HEK293 (cell line): ENCODE results near the gene PHAX.
"Not testable (repeated sequence)": the region's sequence is repeated elsewhere in the genome, so short reads cannot be mapped to it uniquely, and the experiment has no call there.

Source experiments
- CTCF ChIA-PET: fragments of 350-600 bp; formaldehyde crosslinking; extraction: SDS; loops from one replicate; lab custom pipeline; 2021; ENCODE audit warnings: antibody characterized with exemption; lab: Yijun Ruan, JAX
- POLR2A ChIA-PET: fragments of 300-600 bp; formaldehyde crosslinking; extraction: SDS; loops from one replicate; lab custom pipeline; 2020; ENCODE audit warnings: antibody characterized with exemption, inconsistent platforms; lab: Yijun Ruan, JAX
- H3K27ac ChIP-seq: fragments of 200-500 bp; sonication (Bioruptor generic); 2 replicates; pipeline ENCODE4 v1.5.1; 2014; ENCODE audit warnings: low read depth, low read length, control low read depth, inconsistent platforms; ENCODE audit errors: extremely low read depth
- H3K36me3 ChIP-seq, 2 experiments: fragments of 200-500 bp in 1 of 2; sonication (Bioruptor generic) in 1 of 2; 1 replicate in 1 of 2; 2 replicates in 1 of 2; pipeline ENCODE4 v1.5.1; 2014 to 2017; ENCODE audit warnings: inconsistent platforms in 2 of 2, low read length in 2 of 2; ENCODE audit not compliant: control insufficient read depth in 2 of 2, insufficient read depth in 1 of 2
- H3K4me1 ChIP-seq: fragments of 200-500 bp; sonication (Bioruptor generic); 2 replicates; pipeline ENCODE4 v1.5.1; 2014; ENCODE audit warnings: mild to moderate bottlenecking, low read length, inconsistent platforms; ENCODE audit not compliant: control insufficient read depth, insufficient read depth
- H3K4me3 ChIP-seq: 2 replicates; pipeline ENCODE4 v1.5.1; 2011; ENCODE audit warnings: low read depth, mild to moderate bottlenecking, control low read depth, low read length, moderate library complexity
- H3K9me3 ChIP-seq: fragments of 200-500 bp; sonication (Bioruptor generic); 2 replicates; pipeline ENCODE4 v1.5.1; 2014; ENCODE audit warnings: low read depth, low read length, inconsistent platforms; ENCODE audit not compliant: control insufficient read depth, insufficient read depth
- GFI1B ChIP-seq: fragments of 450-650 bp; formaldehyde crosslinking; IDR thresholded peaks from 2 replicates; pipeline ENCODE4 v1.5.1; 2016; ENCODE audit warnings: missing biosample characterization, missing genetic modification characterization
- KLF1 ChIP-seq: fragments of 450-650 bp; formaldehyde crosslinking; IDR thresholded peaks from 2 replicates; pipeline ENCODE4 v1.5.1; 2016; ENCODE audit warnings: missing biosample characterization, missing genetic modification characterization
- KLF16 ChIP-seq: fragments of 450-650 bp; formaldehyde crosslinking; IDR thresholded peaks from 2 replicates; pipeline ENCODE4 v1.5.1; 2017; ENCODE audit warnings: missing biosample characterization, missing genetic modification characterization
- KLF7 ChIP-seq: fragments of 450-650 bp; formaldehyde crosslinking; IDR thresholded peaks from 2 replicates; pipeline ENCODE4 v1.5.1; 2016; ENCODE audit warnings: missing biosample characterization, missing genetic modification characterization, borderline replicate concordance
- MEIS1 ChIP-seq: sonication (generic); formaldehyde crosslinking; IDR thresholded peaks from 2 replicates; pipeline ENCODE4 v1.8.1; 2022; ENCODE audit warnings: missing genetic modification reagents, mild to moderate bottlenecking, borderline replicate concordance
- ZBTB17 ChIP-seq: fragments of 450-650 bp; formaldehyde crosslinking; IDR thresholded peaks from 2 replicates; pipeline ENCODE4 v1.5.1; 2016; ENCODE audit warnings: missing biosample characterization, missing genetic modification characterization
- ZBTB21 ChIP-seq: fragments of 450-650 bp; formaldehyde crosslinking; IDR thresholded peaks from 2 replicates; pipeline ENCODE4 v1.5.1; 2017; ENCODE audit warnings: missing biosample characterization, missing genetic modification characterization
- ZBTB44 ChIP-seq: fragments of 450-650 bp; IDR thresholded peaks from 2 replicates; pipeline ENCODE4 v1.5.1; 2018; ENCODE audit warnings: missing biosample characterization, mild to moderate bottlenecking, missing genetic modification characterization
- ZBTB8A ChIP-seq: fragments of 450-650 bp; formaldehyde crosslinking; IDR thresholded peaks from 2 replicates; pipeline ENCODE4 v1.5.1; 2016; ENCODE audit warnings: missing biosample characterization, missing genetic modification characterization
- ZFP37 ChIP-seq: fragments of 450-650 bp; formaldehyde crosslinking; IDR thresholded peaks from 2 replicates; pipeline ENCODE4 v1.5.1; 2016; ENCODE audit warnings: missing biosample characterization, missing genetic modification characterization
- ZFP41 ChIP-seq: fragments of 450-650 bp; formaldehyde crosslinking; IDR thresholded peaks from 2 replicates; pipeline ENCODE4 v1.5.1; 2016; ENCODE audit warnings: missing biosample characterization, missing genetic modification characterization, borderline replicate concordance
- ZNF121 ChIP-seq: fragments of 450-650 bp; formaldehyde crosslinking; IDR thresholded peaks from 2 replicates; pipeline ENCODE4 v1.5.1; 2016; ENCODE audit warnings: missing biosample characterization, missing genetic modification characterization
- ZNF146 ChIP-seq: fragments of 450-650 bp; formaldehyde crosslinking; IDR thresholded peaks from 2 replicates; pipeline ENCODE4 v1.5.1; 2016; ENCODE audit warnings: missing biosample characterization, missing genetic modification characterization
- ZNF18 ChIP-seq: fragments of 450-650 bp; formaldehyde crosslinking; IDR thresholded peaks from 2 replicates; pipeline ENCODE4 v1.5.1; 2016; ENCODE audit warnings: missing biosample characterization, missing genetic modification characterization
- ZNF423 ChIP-seq: fragments of 450-650 bp; formaldehyde crosslinking; IDR thresholded peaks from 2 replicates; pipeline ENCODE4 v1.5.1; 2016; ENCODE audit warnings: missing biosample characterization, missing genetic modification characterization
- ZNF449 ChIP-seq: fragments of 450-650 bp; formaldehyde crosslinking; IDR thresholded peaks from 2 replicates; pipeline ENCODE4 v1.5.1; 2017; ENCODE audit warnings: missing biosample characterization, mild to moderate bottlenecking, missing genetic modification characterization, moderate library complexity
- ZNF585B ChIP-seq: fragments of 450-650 bp; formaldehyde crosslinking; IDR thresholded peaks from 2 replicates; pipeline ENCODE4 v1.5.1; 2016; ENCODE audit warnings: missing biosample characterization, missing genetic modification characterization
- ZNF596 ChIP-seq: fragments of 450-650 bp; IDR thresholded peaks from 2 replicates; pipeline ENCODE4 v1.5.0; 2018; ENCODE audit warnings: missing biosample characterization, mild to moderate bottlenecking, missing genetic modification characterization, moderate library complexity
- ZNF692 ChIP-seq: fragments of 450-650 bp; formaldehyde crosslinking; IDR thresholded peaks from 2 replicates; pipeline ENCODE4 v1.5.1; 2016; ENCODE audit warnings: missing biosample characterization, missing genetic modification characterization

PHAX gene

GRCh38 chr5:126615286-126615685 is 14.5 kb downstream of the PHAX start:
- Histone ChIP-seq H3K36me3 (peaks cover 66 to 74% of the 10 kb centered on the region in 2 experiments), H3K9me3 (no peaks in the 10 kb centered on the region), H3K4me1 (no peaks in the 10 kb centered on the region), H3K27ac (no peak overlapping the region), H3K4me3 (no peak overlapping the region)
- ChIA-PET CTCF (no interaction called here), POLR2A (no interaction called here)
- TF ChIP-seq ZBTB44 (no peak), ZNF146 (tag by site-specific recombination) (no peak), KLF1 (tag by site-specific recombination) (no peak), ZBTB21 (no peak), GFI1B (tag by site-specific recombination) (no peak), KLF7 (tag by site-specific recombination) (no peak), ZNF423 (tag by site-specific recombination) (no peak), ZNF596 (tag by site-specific recombination) (no peak)

GRCh38 chr5:126617603-126618002 is 16.9 kb downstream of the PHAX start:
- H3K4me1 ChIP-seq, H3K9me3 ChIP-seq, POLR2A ChIA-PET, H3K4me3 ChIP-seq, H3K27ac ChIP-seq: not testable (repeated sequence)
- peak; percentile 60; the same call in 1 of the 2 replicates for TF ChIP-seq ZNF121 (tag by site-specific recombination)
- CTCF ChIA-PET, result interaction anchor here (0.7 to 1.4 kb wide), 2 partner anchors 17 to 737 kb away, joined by 3 to 5 read pairs; partner anchors contain the start of gene PHAX
- H3K36me3 ChIP-seq, result peaks cover 61 to 63% of the 10 kb centered on the region in 2 experiments

- Histone ChIP-seq H3K4me1 (no peaks in the 10 kb centered on the region), H3K9me3 (no peaks in the 10 kb centered on the region), H3K27ac (no peak overlapping the region), H3K4me3 (no peak overlapping the region), H3K36me3 (peaks cover 60 to 67% of the 10 kb centered on the region in 2 experiments)
- no peak for TF ChIP-seq ZNF121 (tag by site-specific recombination)
- TF ChIP-seq ZBTB8A (tag by site-specific recombination), result no peak
- TF ChIP-seq ZNF449 (tag by site-specific recombination), result no peak
- no peak for TF ChIP-seq ZFP41 (tag by site-specific recombination)
- TF ChIP-seq MEIS1 (CRISPR knock-in tag), result no peak
- no peak for TF ChIP-seq KLF16 (tag by site-specific recombination)
- TF ChIP-seq ZBTB17, result no peak
- no peak for TF ChIP-seq ZFP37
- no peak for TF ChIP-seq ZNF18 (tag by site-specific recombination)
- no peak for TF ChIP-seq ZNF692 (tag by site-specific recombination)
- no peak for TF ChIP-seq ZNF585B (tag by site-specific recombination)
- CTCF ChIA-PET, result no interaction called here
- POLR2A ChIA-PET, result no interaction called here
Observed at GRCh38 chr5:126619781-126620180, 19.0 kb downstream of the PHAX start.
